ENCODE measurements around the gene MTRF1. TPM values are rescaled to one million over a fixed set of nuclear protein-coding genes. Genes with fewer than 3 reads are reported as not detected.
A peak's percentile ranks its signal among the peaks of the same experiment; 100 is the strongest.

Gene MTRF1
- total RNA-seq, 1 experiment from 2014 or later: 15.8 TPM

DNA sequence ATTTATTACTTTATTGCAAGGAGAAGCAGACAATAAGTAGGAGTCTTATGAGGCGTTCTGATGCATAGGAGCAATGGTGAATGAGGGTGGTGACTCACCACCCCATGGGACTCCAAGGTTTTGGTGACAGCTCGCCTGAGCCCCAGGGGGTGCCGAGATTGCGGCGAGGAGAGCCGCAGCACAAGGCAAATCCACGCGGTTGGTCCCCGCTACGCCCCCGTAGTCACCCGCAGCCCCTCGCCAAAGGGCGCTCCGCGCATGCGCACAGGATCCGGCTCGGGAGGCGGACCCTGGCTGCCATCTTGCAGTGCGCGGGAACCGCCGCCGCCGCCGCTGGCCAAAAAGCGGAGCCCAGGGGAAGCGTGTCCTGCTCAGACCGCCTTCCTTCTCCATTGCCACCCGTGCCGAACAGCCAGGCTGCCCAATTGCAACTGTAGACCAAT is 47.6 kb upstream of the MTRF1 start, which contains the start of gene NAA16:
TSS of gene NAA16 (plus strand) at position 305 of the 443 bp plus-strand sequence. CDS start 262 bp downstream, outside the sequence.
- H3K9me3 Mint-ChIP-seq (ENCODE audit: low read depth, unreplicated experiment): no peaks in the 10 kb centered on the region
- peaks cover 18% of the 10 kb centered on the region for H3K36me3 Mint-ChIP-seq (ENCODE audit: insufficient read depth, unreplicated experiment)
- H3K4me1 Mint-ChIP-seq (ENCODE audit: low read depth, unreplicated experiment): peaks cover 26% of the 10 kb centered on the region
- CTCF ChIA-PET: no interaction called here
- peak; percentile 88 for DNase-seq
- no peaks in the 10 kb centered on the region for H3K27me3 Mint-ChIP-seq (ENCODE audit: unreplicated experiment)
- TF ChIP-seq, protein P1, sequence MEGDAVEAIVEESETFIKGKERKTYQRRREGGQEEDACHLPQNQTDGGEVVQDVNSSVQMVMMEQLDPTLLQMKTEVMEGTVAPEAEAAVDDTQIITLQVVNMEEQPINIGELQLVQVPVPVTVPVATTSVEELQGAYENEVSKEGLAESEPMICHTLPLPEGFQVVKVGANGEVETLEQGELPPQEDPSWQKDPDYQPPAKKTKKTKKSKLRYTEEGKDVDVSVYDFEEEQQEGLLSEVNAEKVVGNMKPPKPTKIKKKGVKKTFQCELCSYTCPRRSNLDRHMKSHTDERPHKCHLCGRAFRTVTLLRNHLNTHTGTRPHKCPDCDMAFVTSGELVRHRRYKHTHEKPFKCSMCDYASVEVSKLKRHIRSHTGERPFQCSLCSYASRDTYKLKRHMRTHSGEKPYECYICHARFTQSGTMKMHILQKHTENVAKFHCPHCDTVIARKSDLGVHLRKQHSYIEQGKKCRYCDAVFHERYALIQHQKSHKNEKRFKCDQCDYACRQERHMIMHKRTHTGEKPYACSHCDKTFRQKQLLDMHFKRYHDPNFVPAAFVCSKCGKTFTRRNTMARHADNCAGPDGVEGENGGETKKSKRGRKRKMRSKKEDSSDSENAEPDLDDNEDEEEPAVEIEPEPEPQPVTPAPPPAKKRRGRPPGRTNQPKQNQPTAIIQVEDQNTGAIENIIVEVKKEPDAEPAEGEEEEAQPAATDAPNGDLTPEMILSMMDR (IDR thresholded peaks at IDR 0.05; ENCODE audit: unreplicated experiment): no peak
- intact Hi-C loops (cut with micrococcal nuclease; ENCODE audit: unreplicated experiment): loop anchor here (5.0 to 10.0 kb wide), 3 partner anchors 49 to 249 kb away; partner anchors contain the start of genes MTRF1 and WBP4
- BruUV-seq (replicated peaks): no TSS peak
- peak within 1 kb of the TSS; percentile 85 for H3K4me3 Mint-ChIP-seq (ENCODE audit: low read depth, unreplicated experiment)
- peak within 1 kb of the TSS; percentile 84 for H3K27ac Mint-ChIP-seq (ENCODE audit: unreplicated experiment)

DNA sequence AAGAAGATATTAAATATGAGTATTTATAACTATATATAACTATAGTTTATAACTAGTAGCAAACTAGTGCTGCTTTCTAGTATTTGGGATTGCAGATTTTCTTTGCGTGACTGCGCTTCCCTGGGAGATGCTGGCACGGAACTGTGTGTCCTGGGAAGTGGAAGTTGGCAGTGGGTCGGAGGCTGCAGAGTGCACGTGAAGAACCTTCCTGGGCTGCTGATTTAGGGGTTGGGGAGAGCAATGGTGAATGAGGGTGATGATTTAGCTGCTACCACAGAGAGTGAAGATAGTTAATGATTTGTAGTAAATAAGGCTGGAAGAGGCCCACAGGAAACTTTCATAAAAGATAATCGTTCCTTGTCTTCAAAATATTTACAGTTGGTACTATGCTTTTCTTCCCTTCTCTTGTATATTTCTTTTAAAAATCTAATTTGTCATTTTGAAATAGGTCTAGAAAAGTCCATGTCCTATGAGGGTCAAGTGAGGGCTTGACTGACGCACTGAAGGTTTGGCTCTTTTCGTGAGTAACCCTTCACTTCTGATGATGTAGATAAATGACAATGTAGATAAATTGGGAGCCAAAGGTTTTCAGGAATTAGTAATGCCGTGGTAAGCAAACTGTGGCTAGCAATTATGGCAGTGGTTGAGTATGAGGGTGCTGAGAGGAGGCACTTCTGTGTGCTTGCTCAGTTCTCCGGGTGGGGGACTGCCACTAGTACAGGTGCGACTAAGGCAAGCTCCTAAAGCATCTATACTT is 44.7 kb upstream of the MTRF1 start:
- H3K4me3 Mint-ChIP-seq (ENCODE audit: low read depth, unreplicated experiment): no peak overlapping the region
- no peaks in the 10 kb centered on the region for H3K9me3 Mint-ChIP-seq (ENCODE audit: low read depth, unreplicated experiment)
- DNase-seq: no peak
- H3K27ac Mint-ChIP-seq (ENCODE audit: unreplicated experiment): no peak overlapping the region
- no peaks in the 10 kb centered on the region for H3K27me3 Mint-ChIP-seq (ENCODE audit: unreplicated experiment)
- H3K36me3 Mint-ChIP-seq (ENCODE audit: insufficient read depth, unreplicated experiment): peaks cover 18% of the 10 kb centered on the region
- intact Hi-C loops (cut with micrococcal nuclease; ENCODE audit: unreplicated experiment): no loop called here
- no TSS peak for BruUV-seq (replicated peaks)
- CTCF ChIA-PET: interaction anchor here (0.6 kb wide), 1 partner anchor 963 kb away, joined by 3 read pairs; no protein-coding TSS in a partner anchor
- TF ChIP-seq, protein P1 (IDR thresholded peaks at IDR 0.05; ENCODE audit: unreplicated experiment): no peak
- peaks cover 21% of the 10 kb centered on the region for H3K4me1 Mint-ChIP-seq (ENCODE audit: low read depth, unreplicated experiment)

DNA sequence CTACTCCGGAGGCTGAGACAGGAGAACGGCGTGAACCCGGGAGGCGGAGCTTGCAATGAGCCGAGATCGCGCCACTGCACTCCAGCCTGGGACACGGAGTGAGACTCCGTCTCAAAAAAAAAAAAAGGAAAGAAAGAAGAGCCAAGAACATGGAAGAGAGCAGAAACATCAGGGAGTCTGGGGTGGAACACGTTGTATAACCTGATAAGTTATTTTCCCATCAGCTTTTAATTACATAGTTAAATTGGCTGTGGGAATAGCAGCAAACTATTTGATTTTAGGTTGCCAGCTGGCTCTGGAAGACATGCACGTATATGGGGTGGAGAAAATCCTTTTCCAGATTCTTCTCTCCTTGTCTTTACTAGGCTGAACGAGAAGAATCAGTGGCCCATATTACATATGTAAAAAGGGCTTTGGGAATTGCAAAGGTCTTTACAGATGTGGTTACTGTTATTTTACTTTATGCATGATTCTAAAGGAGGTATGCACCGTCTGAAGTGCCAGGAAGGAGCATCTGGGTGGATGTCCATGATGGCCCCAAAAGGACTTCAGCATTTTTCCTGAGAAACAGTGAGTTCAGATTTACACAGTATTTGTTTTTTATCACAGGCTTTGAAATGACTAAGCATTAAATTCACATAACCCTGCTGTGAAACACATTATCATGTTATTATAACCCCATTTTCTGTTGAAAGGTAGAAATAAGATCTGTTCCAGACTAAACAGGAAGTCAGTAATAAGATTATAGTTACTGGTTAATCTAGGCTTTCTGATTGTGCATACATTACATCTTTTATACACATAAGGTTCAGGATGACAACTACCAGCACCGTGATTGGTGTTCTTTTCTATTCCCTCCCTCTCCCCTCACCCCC is 43.1 kb upstream of the MTRF1 start:
- CTCF ChIA-PET: no interaction called here
- intact Hi-C loops (cut with micrococcal nuclease; ENCODE audit: unreplicated experiment): no loop called here
- DNase-seq: no peak
- H3K4me1 Mint-ChIP-seq (ENCODE audit: low read depth, unreplicated experiment): peaks cover 21% of the 10 kb centered on the region
- TF ChIP-seq, protein P1 (IDR thresholded peaks at IDR 0.05; ENCODE audit: unreplicated experiment): no peak
- no peaks in the 10 kb centered on the region for H3K27me3 Mint-ChIP-seq (ENCODE audit: unreplicated experiment)
- no peaks in the 10 kb centered on the region for H3K9me3 Mint-ChIP-seq (ENCODE audit: low read depth, unreplicated experiment)
- no peak overlapping the region for H3K27ac Mint-ChIP-seq (ENCODE audit: unreplicated experiment)
- peaks cover 9% of the 10 kb centered on the region for H3K36me3 Mint-ChIP-seq (ENCODE audit: insufficient read depth, unreplicated experiment)
- no TSS peak for BruUV-seq (replicated peaks)
- no peak overlapping the region for H3K4me3 Mint-ChIP-seq (ENCODE audit: low read depth, unreplicated experiment)

DNA sequence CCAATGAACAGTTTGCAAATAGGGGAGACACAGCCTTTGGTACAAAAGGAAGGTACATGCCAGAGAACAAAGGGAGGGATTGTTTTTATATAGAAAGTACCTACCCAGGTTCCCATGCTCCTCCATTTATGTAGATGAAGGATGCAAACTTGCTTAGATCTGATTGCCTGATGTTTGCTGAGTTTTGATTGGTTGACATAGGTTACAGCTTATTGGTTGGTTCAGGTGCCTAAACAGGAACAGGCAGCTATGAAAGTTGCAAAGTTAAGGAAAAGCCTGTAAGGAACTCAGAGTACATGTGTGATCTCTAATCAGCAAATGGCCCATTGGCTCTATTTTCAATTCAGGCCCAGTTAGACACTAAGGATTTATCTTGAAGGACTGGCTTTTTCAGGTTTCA is 41.2 kb upstream of the MTRF1 start:
- DNase-seq: no peak
- TF ChIP-seq, protein P1 (IDR thresholded peaks at IDR 0.05; ENCODE audit: unreplicated experiment): no peak
- Mint-ChIP-seq H3K27me3 (ENCODE audit: unreplicated experiment) (no peaks in the 10 kb centered on the region), H3K9me3 (ENCODE audit: low read depth, unreplicated experiment) (no peaks in the 10 kb centered on the region), H3K27ac (ENCODE audit: unreplicated experiment) (no peak overlapping the region), H3K4me1 (ENCODE audit: low read depth, unreplicated experiment) (peaks cover 21% of the 10 kb centered on the region), H3K4me3 (ENCODE audit: low read depth, unreplicated experiment) (no peak overlapping the region), H3K36me3 (ENCODE audit: insufficient read depth, unreplicated experiment) (no peaks in the 10 kb centered on the region)
- intact Hi-C loops (cut with micrococcal nuclease; ENCODE audit: unreplicated experiment): no loop called here
- CTCF ChIA-PET: no interaction called here
- no TSS peak for BruUV-seq (replicated peaks)
